NK-92 (cell line): Measurements from ENCODE around the gene CCDC190.
"Not testable (repeated sequence)": the region's sequence is repeated elsewhere in the genome, so short reads cannot be mapped to it uniquely, and the experiment has no call there.

Source experiments
- DNase-seq: peaks from one replicate; lab custom pipeline; 2025; ENCODE audit not compliant: unreplicated experiment; lab: John Stamatoyannopoulos, UW

Gene CCDC190

GRCh38 chr1:162838863-162839262 is 22.1 kb downstream of the CCDC190 start:
- no peak for DNase-seq

DNA sequence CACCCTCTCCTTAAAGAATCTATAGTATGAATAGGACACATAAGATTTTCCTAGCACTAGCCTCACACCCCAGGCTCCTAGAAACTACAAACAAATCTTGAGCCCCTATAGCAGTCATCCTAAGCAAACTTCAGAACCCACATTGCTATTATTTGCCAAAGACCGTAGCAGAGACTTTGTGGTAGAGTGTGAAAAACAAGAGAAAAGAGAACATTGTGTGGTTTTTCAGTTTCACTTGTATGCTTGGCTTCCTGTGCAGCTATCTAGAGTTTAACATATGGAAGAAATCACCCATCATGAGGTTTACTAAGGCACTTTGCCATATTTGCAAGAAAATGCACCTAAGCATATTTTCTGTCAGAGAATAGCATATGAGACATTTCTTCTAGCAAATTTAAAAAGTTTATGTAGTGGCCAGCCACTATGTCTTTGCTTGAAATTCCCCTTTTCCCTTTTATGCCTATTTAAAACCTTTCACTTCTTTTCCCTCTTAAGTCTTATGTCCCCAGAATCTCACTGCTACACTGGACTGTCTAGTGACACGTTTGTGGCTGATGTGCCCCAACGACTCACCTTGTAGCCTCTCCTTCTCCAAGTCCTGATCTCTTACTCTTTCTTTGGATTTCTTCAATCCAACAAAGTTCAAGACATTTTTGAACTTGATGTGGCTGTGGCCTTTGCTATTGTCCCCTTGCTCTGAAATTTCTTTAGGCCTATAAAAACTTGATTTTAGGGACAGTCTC is 25.6 kb downstream of the CCDC190 start:
- DNase-seq = no peak

GRCh38 chr1:162832470-162832869 is 28.5 kb downstream of the CCDC190 start:
- no peak for DNase-seq

DNA sequence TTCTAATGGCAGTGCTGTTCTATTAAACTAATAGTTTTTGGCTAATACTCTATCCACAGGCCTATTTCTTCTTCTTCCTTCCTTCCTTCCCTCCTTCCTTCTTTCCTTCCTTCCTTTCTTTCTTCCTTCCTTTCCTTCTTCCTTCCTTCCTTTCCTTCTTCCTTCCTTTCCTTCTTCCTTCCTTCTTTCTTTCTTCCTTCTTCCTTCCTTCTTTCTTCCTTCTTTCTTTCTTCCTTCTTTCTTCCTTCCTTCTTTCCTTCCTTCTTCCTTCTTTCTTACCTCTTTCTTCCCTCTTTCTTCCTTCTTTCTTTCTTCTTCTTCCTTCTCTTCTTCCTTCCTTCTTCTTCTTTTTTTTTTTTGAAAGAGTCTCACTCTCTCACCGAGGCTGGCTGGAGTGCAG is 31.7 kb downstream of the CCDC190 start:
- no peak for DNase-seq

DNA sequence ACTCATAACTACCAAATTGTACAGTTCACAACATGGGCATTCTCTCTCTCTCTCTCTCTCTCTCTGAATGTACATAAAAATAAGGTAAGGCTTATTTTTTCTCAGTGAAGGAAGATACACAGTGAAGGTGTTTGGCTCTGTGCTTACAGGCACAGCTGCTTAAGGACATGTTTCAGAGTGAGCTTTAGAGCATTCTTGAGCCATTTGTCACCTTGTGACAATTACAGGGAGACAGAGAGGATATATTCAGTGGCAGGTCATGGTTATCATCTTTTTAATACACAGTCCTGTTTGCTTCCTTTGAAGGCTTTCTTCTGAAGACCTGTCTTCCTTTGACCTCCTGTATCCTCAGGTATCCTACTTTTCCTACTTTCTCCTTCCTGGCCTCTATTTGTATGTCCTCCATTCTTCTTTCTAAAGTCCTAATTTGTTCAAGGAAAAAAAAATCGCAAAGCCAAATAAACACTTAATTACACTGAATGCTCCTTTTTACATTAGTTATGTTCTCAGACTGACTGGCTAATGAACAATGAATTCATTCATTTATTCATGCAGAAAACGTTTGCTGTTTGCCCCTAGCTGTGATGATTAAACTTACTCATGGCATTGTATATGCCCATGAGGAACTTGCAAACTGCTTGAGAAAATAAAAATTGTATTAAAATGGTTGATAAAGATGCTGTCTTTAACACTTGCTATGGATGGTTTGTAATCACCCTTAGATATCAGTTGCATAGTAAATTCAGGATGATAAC is 37.0 kb downstream of the CCDC190 start:
- DNase-seq = no peak

DNA sequence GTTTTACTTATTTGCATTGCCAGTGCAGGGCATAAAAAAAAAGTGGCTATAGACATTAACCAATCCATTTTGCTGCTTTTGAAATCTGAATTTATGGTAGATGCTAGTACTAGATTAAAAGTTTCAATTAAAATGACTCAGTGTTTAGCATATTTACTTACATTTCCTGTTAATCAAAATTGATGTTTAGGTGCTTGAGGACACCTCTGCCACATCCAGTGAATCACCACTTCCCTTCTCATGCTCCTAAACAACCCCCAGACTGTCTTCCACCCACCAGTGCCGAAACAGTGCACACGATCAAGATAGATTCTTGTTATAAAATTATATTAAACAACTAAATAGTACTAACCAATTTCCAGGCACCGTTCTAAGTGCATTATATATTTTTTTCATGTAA is 37.7 kb downstream of the CCDC190 start:
- no peak for DNase-seq

DNA sequence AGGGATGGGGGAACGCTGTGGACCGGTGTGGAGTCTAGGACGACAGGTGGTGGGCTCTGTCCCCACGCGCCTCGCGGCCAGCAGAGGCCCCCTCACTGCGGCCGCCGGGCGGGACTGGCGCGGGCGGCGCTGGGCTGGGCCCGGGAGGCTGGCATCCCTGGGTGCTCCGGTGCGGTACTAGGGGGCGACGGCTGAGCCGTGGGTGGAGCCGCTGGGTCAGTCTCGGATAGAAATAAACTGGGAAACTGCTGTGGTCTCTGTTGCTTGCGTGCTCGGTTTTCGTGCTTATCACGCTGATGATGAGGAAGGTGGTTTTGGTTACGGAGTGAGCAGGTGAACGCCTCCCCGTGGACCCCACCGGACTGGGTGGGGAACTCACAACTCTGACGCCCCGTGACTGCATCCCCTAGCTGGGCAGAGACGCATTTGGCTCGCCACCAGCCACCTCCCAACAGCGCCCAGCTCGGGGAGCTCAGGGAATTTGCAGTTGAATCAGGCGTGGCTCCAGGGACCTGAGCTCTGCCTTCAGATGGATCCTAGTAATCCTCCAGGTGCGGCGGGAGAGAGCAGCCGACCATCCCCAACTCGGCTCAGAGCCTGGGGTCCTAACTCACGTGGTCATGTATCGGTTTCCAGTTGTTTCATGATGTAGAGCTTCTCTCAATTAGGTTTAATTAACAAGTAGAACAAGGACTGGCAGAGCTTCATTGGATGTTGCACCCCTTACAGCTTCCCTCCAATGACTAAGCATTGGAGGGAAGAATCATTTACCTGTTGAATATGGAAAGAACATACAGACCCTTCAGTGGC is 38.4 kb downstream of the CCDC190 start:
- no peak for DNase-seq

DNA sequence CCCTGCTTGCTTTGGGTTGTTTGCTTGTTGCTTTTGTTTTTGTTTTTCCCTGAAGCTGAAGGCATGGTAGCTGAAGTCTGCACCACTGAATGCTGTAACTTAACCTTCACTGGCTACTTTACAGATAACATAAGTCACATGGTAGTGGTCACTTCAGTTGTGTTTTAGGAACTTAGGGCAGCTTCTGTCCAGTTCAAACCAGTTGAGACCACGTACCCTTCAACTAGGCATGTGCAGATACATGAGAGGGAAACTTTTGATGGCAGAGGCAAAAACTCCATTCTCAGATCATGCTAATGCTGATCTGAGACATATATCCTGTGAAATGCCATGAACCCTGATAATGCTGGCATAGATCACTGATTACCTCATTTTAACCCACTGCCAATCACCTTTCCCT is 42.3 kb downstream of the CCDC190 start:
- not testable (repeated sequence) for DNase-seq

GRCh38 chr1:162818136-162818535 is 42.8 kb downstream of the CCDC190 start:
- not testable (repeated sequence) for DNase-seq

- DNase-seq = not testable (repeated sequence)
These were observed 48.6 kb downstream of the CCDC190 start for GRCh38 chr1:162812357-162812756.

GRCh38 chr1:162807503-162807902 is 53.5 kb downstream of the CCDC190 start:
- not testable (repeated sequence) for DNase-seq
